ENCODE results near the gene ARMS2. TPM values are rescaled to one million over a fixed set of nuclear protein-coding genes. Genes with fewer than 3 reads are reported as not detected.

ARMS2 gene, protein sequence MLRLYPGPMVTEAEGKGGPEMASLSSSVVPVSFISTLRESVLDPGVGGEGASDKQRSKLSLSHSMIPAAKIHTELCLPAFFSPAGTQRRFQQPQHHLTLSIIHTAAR
- polyA plus RNA-seq (2013, experiment 1 of 2), result 0.04 TPM
- not detected for polyA plus RNA-seq (2013, experiment 2 of 2)

DNA sequence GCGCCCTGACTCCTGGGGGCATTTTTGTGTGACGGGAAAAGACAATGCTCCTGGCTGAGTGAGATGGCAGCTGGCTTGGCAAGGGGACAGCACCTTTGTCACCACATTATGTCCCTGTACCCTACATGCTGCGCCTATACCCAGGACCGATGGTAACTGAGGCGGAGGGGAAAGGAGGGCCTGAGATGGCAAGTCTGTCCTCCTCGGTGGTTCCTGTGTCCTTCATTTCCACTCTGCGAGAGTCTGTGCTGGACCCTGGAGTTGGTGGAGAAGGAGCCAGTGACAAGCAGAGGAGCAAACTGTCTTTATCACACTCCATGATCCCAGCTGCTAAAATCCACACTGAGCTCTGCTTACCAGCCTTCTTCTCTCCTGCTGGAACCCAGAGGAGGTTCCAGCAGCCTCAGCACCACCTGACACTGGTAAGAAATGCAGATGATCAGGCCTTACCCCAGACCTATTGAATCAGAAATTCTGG, at the start of gene ARMS2:
Gene ARMS2, plus strand, starts transcription at position 51 of the 478 bp plus-strand sequence. Its CDS starts 75 bp downstream, at position 126.
- no peak for DNase-seq
- no peak within 1 kb of the TSS for H2BK5ac ChIP-seq (ENCODE audit: low read length)
- no peak within 1 kb of the TSS for H3K27ac ChIP-seq (ENCODE audit: low read depth, low read length)
- no peaks in the 10 kb centered on the region for H3K79me1 ChIP-seq (ENCODE audit: low read length)
- H3K79me2 ChIP-seq (ENCODE audit: control insufficient read depth, insufficient read depth, low read length), result no peaks in the 10 kb centered on the region
- H4K5ac ChIP-seq (ENCODE audit: low read length), result no peak within 1 kb of the TSS
- no peak within 1 kb of the TSS for H2BK120ac ChIP-seq (ENCODE audit: low read depth, low read length)
- H2AK5ac ChIP-seq (ENCODE audit: low read length), result no peak within 1 kb of the TSS
- H3K36me3 ChIP-seq (ENCODE audit: control insufficient read depth, insufficient read depth, low read length), result no peaks in the 10 kb centered on the region
- H3K56ac ChIP-seq (ENCODE audit: low read length), result peak within 1 kb of the TSS; percentile 42
- no peak within 1 kb of the TSS for H3K18ac ChIP-seq (ENCODE audit: low read length)
- no peak within 1 kb of the TSS for H3K23ac ChIP-seq (ENCODE audit: low read length)
- H2BK15ac ChIP-seq (replicated peaks; ENCODE audit: low read depth), result no peak within 1 kb of the TSS
- H3K27me3 ChIP-seq (ENCODE audit: insufficient read depth, low read length, poor library complexity), result no peaks in the 10 kb centered on the region
- WGBS (ENCODE audit: extremely low coverage, insufficient coverage, low lambda C conversion rate), result no CpG with 5 or more reads among the region's 7 CpGs
- no peak within 1 kb of the TSS for H3K4me3 ChIP-seq (ENCODE audit: low read length)
- no peak within 1 kb of the TSS for H3K9ac ChIP-seq (ENCODE audit: low read length)
- H3K4me2 ChIP-seq (ENCODE audit: low read length), result no peak within 1 kb of the TSS
- no peak within 1 kb of the TSS for H3K4ac ChIP-seq (ENCODE audit: low read depth, low read length)
- H3K4me1 ChIP-seq (ENCODE audit: control insufficient read depth, low read depth, low read length), result no peaks in the 10 kb centered on the region
- no peak within 1 kb of the TSS for H4K8ac ChIP-seq (ENCODE audit: low read depth, low read length)

DNA sequence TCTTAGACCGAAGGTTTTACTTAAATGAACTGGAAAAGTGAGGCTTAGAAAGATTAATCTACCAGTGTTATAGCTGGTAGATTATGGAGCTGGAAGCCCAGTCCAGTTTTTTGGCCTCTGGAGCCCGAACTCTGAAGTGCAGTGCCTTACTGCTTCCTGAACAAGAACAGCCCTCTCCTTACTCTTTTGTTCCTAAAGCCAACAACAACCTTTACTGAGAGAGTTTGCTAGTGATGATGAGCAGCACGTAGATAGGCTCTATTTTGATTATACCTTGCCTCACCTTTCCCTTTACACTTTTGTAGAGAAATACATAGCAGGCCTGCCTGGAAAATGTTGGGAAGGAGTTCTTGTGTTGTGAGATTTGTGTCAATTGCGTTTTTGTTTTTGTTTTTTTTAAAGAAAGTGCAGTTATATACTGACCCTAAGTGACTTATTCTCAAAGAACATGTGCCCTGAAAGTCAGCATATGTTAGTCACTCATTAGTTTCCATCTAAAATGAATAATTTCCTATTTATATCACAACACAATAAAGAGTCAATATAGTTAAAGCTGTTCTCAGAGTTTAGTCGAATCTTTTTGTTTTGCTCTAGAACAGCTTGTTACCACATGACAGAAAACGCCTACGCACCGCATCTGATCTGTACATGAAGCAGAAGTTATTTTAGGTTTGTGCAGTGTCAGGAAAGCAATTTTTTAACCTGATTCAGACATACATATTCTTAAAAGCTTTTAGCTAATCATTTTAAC, 46.9 kb upstream of the ARMS2 start:
- no peak overlapping the region for H3K18ac ChIP-seq (ENCODE audit: low read length)

DNA sequence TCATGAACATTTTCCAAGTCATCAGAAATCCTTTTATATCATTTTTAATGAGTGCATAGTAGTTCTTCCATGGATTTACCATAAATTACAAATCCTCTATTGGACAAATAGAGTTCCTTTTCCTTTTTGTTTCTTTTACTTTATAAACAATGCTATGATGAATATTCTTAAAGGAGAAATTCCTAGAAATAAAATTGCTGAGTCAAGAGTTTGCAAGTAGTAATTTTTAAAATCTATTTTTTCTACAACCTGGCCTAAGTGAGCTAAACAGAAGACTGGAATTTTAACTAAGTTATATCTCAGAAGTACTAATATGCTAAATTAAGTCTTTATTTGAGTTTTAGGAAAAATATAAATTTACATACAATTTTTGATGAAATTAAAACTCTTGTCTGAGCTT, 41.1 kb upstream of the ARMS2 start:
- Histone ChIP-seq H4K5ac (ENCODE audit: low read length) (no peak overlapping the region), H3K18ac (ENCODE audit: low read length) (no peak overlapping the region), H3K79me2 (ENCODE audit: control insufficient read depth, insufficient read depth, low read length) (no peaks in the 10 kb centered on the region), H2BK15ac (replicated peaks; ENCODE audit: low read depth) (no peak overlapping the region), H3K9ac (ENCODE audit: low read length) (no peak overlapping the region), H2BK5ac (ENCODE audit: low read length) (no peak overlapping the region), H3K36me3 (ENCODE audit: control insufficient read depth, insufficient read depth, low read length) (no peaks in the 10 kb centered on the region), H3K56ac (ENCODE audit: low read length) (no peak overlapping the region), H2BK120ac (ENCODE audit: low read depth, low read length) (no peak overlapping the region), H3K23ac (ENCODE audit: low read length) (no peak overlapping the region), H3K4me1 (ENCODE audit: control insufficient read depth, low read depth, low read length) (no peaks in the 10 kb centered on the region), H3K4ac (ENCODE audit: low read depth, low read length) (no peak overlapping the region), H3K79me1 (ENCODE audit: low read length) (no peaks in the 10 kb centered on the region), H3K4me3 (ENCODE audit: low read length) (no peak overlapping the region), H3K27ac (ENCODE audit: low read depth, low read length) (no peak overlapping the region), H3K4me2 (ENCODE audit: low read length) (no peak overlapping the region), H2AK5ac (ENCODE audit: low read length) (no peak overlapping the region), H3K27me3 (ENCODE audit: insufficient read depth, low read length, poor library complexity) (no peaks in the 10 kb centered on the region), H4K8ac (ENCODE audit: low read depth, low read length) (no peak overlapping the region)
- no peak for DNase-seq

More for the DNA sequence above, 46.9 kb upstream of the ARMS2 start:
- no peak overlapping the region for H2BK15ac ChIP-seq (replicated peaks; ENCODE audit: low read depth)
- no peaks in the 10 kb centered on the region for H3K4me1 ChIP-seq (ENCODE audit: control insufficient read depth, low read depth, low read length)
- no peak overlapping the region for H4K8ac ChIP-seq (ENCODE audit: low read depth, low read length)
- no peak overlapping the region for H3K27ac ChIP-seq (ENCODE audit: low read depth, low read length)
- WGBS (ENCODE audit: extremely low coverage, insufficient coverage, low lambda C conversion rate), result no CpG with 5 or more reads among the region's 8 CpGs
- no peak overlapping the region for H2BK120ac ChIP-seq (ENCODE audit: low read depth, low read length)
- H4K5ac ChIP-seq (ENCODE audit: low read length), result no peak overlapping the region
- H3K79me2 ChIP-seq (ENCODE audit: control insufficient read depth, insufficient read depth, low read length), result no peaks in the 10 kb centered on the region
- no peak overlapping the region for H3K4ac ChIP-seq (ENCODE audit: low read depth, low read length)
- DNase-seq, result no peak
- H2BK5ac ChIP-seq (ENCODE audit: low read length), result no peak overlapping the region
- H3K27me3 ChIP-seq (ENCODE audit: insufficient read depth, low read length, poor library complexity), result no peaks in the 10 kb centered on the region
- H3K4me2 ChIP-seq (ENCODE audit: low read length), result no peak overlapping the region
- H2AK5ac ChIP-seq (ENCODE audit: low read length), result no peak overlapping the region
- H3K9ac ChIP-seq (ENCODE audit: low read length), result no peak overlapping the region
- no peaks in the 10 kb centered on the region for H3K79me1 ChIP-seq (ENCODE audit: low read length)
- no peaks in the 10 kb centered on the region for H3K36me3 ChIP-seq (ENCODE audit: control insufficient read depth, insufficient read depth, low read length)
- no peak overlapping the region for H3K56ac ChIP-seq (ENCODE audit: low read length)
- H3K4me3 ChIP-seq (ENCODE audit: low read length), result no peak overlapping the region
- H3K23ac ChIP-seq (ENCODE audit: low read length), result no peak overlapping the region

DNA sequence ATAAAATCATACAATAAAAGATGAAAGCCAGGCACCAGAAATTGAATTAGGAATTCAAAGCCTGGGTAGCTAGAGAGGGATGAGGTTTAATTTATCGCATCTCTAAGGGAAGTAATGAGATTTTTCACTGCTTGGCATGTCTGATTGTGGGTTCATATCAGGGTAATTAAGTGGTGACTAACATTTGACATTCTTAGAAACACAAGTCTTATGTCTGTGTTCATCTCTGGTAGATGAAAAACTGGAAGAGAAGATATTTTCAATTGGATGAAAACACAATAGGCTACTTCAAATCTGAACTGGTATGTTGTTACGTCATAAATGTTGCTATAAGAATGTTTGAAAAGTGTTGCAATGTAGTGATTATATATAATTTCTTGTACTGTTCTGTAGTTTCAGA, 36.8 kb upstream of the ARMS2 start:
- H3K4ac ChIP-seq (ENCODE audit: low read depth, low read length), result no peak overlapping the region
- no peak overlapping the region for H3K9ac ChIP-seq (ENCODE audit: low read length)
- no peaks in the 10 kb centered on the region for H3K27me3 ChIP-seq (ENCODE audit: insufficient read depth, low read length, poor library complexity)
- DNase-seq, result no peak
- H3K56ac ChIP-seq (ENCODE audit: low read length), result no peak overlapping the region
- no peak overlapping the region for H3K27ac ChIP-seq (ENCODE audit: low read depth, low read length)
- no peak overlapping the region for H2AK5ac ChIP-seq (ENCODE audit: low read length)
- no peaks in the 10 kb centered on the region for H3K79me2 ChIP-seq (ENCODE audit: control insufficient read depth, insufficient read depth, low read length)
- no CpG with 5 or more reads among the region's 2 CpGs for WGBS (ENCODE audit: extremely low coverage, insufficient coverage, low lambda C conversion rate)
- H2BK15ac ChIP-seq (replicated peaks; ENCODE audit: low read depth), result no peak overlapping the region
- no peak overlapping the region for H4K8ac ChIP-seq (ENCODE audit: low read depth, low read length)
- H3K79me1 ChIP-seq (ENCODE audit: low read length), result no peaks in the 10 kb centered on the region
- no peak overlapping the region for H2BK5ac ChIP-seq (ENCODE audit: low read length)
- no peaks in the 10 kb centered on the region for H3K4me1 ChIP-seq (ENCODE audit: control insufficient read depth, low read depth, low read length)
- H4K5ac ChIP-seq (ENCODE audit: low read length), result no peak overlapping the region
- no peak overlapping the region for H3K23ac ChIP-seq (ENCODE audit: low read length)
- no peak overlapping the region for H2BK120ac ChIP-seq (ENCODE audit: low read depth, low read length)
- H3K18ac ChIP-seq (ENCODE audit: low read length), result no peak overlapping the region
- H3K4me3 ChIP-seq (ENCODE audit: low read length), result no peak overlapping the region
- H3K4me2 ChIP-seq (ENCODE audit: low read length), result no peak overlapping the region
- no peaks in the 10 kb centered on the region for H3K36me3 ChIP-seq (ENCODE audit: control insufficient read depth, insufficient read depth, low read length)

DNA sequence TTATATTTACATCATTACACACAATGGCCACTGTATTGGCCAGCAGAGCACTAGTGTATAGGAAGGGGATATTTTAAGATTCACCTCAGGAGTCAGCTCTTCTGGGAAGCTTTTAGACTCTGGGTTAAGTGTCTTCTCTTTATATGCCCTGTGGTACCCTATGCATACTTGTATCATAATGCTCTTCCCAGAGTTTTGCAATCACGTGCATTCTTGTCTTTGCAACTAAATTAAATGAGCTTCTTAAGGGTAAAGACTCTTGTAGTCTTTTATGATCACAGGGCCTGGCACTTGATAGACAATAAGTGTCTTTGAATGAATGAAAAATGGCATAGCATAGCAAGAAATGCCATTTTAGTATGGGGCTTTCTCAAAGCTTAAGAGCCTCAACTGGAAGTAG, 35.4 kb upstream of the ARMS2 start:
- Histone ChIP-seq H3K18ac (ENCODE audit: low read length) (no peak overlapping the region), H4K5ac (ENCODE audit: low read length) (no peak overlapping the region), H3K56ac (ENCODE audit: low read length) (no peak overlapping the region), H3K4me1 (ENCODE audit: control insufficient read depth, low read depth, low read length) (no peaks in the 10 kb centered on the region), H2AK5ac (ENCODE audit: low read length) (no peak overlapping the region), H4K8ac (ENCODE audit: low read depth, low read length) (no peak overlapping the region), H3K4me3 (ENCODE audit: low read length) (no peak overlapping the region), H3K36me3 (ENCODE audit: control insufficient read depth, insufficient read depth, low read length) (no peaks in the 10 kb centered on the region), H3K79me2 (ENCODE audit: control insufficient read depth, insufficient read depth, low read length) (no peaks in the 10 kb centered on the region), H3K4ac (ENCODE audit: low read depth, low read length) (no peak overlapping the region), H3K4me2 (ENCODE audit: low read length) (no peak overlapping the region), H3K79me1 (ENCODE audit: low read length) (no peaks in the 10 kb centered on the region), H2BK15ac (replicated peaks; ENCODE audit: low read depth) (no peak overlapping the region), H3K9ac (ENCODE audit: low read length) (no peak overlapping the region), H3K27ac (ENCODE audit: low read depth, low read length) (no peak overlapping the region), H2BK120ac (ENCODE audit: low read depth, low read length) (no peak overlapping the region), H3K27me3 (ENCODE audit: insufficient read depth, low read length, poor library complexity) (no peaks in the 10 kb centered on the region), H3K23ac (ENCODE audit: low read length) (no peak overlapping the region), H2BK5ac (ENCODE audit: low read length) (no peak overlapping the region)
- no peak for DNase-seq
- no CpG with 5 or more reads among the region's 1 CpG for WGBS (ENCODE audit: extremely low coverage, insufficient coverage, low lambda C conversion rate)

Measured in mesendoderm (in vitro differentiated cells).